NCI-H128 (cell line): ENCODE measurements around the gene ADCK2.
"Not testable (repeated sequence)": the region's sequence is repeated elsewhere in the genome, so short reads cannot be mapped to it uniquely, and the experiment has no call there.

ENCODE experiments used
- DNase-seq: peaks from one replicate; lab custom pipeline; 2025; ENCODE audit not compliant: unreplicated experiment; lab: John Stamatoyannopoulos, UW

Gene ADCK2

GRCh38 chr7:140673063-140673773 lies 473 bp downstream of the ADCK2 start:
- peak; percentile 30 for DNase-seq

DNA sequence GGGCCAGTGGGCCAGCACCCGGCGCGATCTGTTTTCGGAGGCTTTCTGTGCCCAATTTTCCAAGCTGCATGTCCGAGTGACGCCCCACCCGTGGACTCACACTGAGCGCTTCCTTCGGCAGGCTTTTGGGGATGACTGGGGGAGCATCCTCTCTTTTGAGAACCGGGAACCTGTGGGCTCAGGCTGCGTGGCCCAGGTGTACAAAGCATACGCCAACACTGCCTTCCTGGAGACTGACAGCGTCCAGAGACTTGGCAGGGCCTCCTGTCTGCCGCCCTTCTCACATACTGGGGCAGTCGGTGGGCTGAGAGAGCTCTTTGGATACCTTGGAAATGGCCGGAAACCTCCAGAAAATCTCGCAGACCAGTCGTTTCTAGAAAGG lies 1.0 kb downstream of the ADCK2 start:
- no peak for DNase-seq

DNA sequence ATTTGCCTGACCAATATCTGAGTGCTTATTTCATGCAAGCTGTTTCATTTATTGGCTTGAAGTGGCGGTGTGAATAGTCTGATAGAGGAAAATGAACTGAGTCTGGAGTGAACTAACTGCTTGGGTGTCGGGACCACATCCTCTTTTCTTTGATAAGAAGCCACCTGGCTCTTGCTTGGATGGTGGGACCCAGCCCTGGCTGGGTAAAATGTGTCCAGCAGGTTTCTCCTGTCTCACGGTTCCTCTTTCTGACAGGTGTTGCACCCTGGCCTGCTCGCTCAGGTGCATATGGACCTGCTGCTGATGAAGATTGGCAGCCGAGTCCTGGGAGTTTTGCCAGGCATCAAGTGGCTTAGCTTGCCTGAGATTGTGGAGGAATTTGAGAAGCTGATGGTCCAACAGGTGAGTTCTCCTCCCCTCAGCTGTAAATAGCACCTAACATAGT lies 1.6 kb downstream of the ADCK2 start:
- no peak for DNase-seq

DNA sequence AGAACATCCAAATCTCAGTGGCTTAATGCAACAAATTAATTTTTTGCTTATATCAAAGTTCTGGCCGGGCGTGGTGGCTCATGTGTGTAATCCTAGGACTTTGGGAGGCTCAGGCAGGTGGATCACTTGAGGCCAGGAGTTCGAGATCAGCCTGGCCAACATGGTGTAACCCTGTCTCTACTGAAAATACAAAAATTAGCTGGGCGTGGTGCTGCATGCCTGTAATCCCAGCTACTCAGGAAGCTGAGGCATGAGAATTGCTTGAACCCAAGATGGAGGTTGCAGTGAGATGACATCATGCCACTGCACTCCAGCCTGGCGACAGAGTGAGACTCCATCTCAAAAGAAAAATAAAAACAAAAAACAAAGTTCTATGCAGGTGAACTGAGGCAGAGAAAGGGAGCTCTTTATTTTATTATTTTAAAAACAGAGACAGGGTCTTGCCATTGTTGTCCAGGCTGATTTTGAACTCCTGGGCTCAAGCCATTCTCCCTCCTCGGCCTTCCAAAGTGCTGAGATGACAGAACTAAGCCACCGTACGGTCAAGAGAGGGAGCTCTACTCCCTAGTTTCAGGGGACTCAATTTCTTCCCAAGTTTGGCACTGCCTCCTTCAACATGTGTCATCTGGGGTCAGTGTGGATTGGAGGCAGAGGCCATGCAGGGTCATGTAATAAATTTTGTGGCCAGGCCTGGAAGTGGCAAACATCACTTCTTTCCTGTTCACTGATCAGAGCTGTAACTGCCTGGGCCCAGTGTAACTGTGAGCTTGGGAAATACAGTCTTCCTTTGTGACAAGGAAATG lies 2.4 kb downstream of the ADCK2 start:
- DNase-seq: no peak

GRCh38 chr7:140675726-140676125 lies 3.0 kb downstream of the ADCK2 start:
- DNase-seq: no peak

GRCh38 chr7:140676306-140676705 lies 3.6 kb downstream of the ADCK2 start:
- no peak for DNase-seq

GRCh38 chr7:140676956-140677355 lies 4.2 kb downstream of the ADCK2 start:
- not testable (repeated sequence) for DNase-seq

DNA sequence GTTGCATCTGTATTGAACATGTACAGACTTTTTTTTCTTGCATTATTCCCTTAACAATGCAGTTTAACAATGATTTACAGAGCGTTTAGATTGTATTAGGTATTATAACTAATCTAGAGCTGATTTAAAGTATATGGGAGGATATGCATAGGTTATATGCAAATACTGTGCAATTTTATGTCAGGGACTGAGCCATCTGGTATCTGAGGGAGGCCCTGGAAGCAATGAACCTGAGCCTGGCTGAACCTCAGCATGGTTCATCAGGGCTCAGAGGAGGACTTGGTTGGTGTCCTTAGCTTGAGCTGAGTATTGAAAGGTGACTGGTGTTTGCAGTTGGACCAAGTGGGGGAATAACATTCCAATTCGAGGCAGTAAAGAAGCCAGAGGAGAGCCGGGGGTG lies 4.8 kb downstream of the ADCK2 start:
- DNase-seq: no peak

GRCh38 chr7:140678081-140678815 lies 5.5 kb downstream of the ADCK2 start:
- DNase-seq: no peak

GRCh38 chr7:140678816-140679130 lies 6.0 kb downstream of the ADCK2 start:
- DNase-seq: no peak

DNA sequence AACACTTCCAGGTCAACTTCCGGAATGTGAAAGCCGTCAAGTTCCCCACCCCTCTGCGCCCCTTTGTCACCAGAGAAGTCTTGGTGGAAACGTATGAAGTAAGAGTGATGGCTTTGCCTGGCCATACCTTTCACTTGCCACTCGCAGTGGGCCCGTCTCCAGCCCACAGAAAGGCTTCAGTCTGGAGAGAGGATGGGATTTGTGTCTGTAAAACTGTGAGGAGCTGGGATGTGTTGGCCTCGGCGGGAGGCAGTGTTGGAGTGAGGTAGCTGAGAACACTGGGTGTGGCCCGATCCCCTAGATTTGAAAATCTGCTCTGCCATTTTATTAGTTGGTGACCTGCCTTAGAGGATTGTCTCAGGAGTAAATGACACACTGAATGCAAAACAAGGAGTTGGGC lies 6.4 kb downstream of the ADCK2 start:
- DNase-seq: no peak

DNA sequence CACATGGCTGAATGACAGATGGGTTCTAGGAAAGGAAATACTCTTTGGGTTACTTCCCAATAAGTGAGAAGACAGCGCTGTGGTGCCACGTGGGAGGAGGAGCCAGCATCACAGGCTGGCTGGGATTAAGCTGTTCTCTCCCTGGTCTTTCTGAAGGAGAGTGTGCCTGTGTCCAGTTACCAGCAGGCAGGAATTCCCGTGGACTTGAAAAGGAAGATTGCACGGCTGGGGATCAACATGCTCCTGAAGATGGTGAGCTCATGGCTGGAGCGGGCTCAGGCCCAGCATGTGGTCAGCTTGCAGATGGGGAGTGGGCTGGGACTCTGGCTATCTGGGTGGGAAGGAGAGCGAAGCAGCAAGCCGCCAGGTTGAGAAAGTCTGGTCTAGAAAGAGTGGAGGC lies 8.1 kb downstream of the ADCK2 start:
- DNase-seq: no peak

DNA sequence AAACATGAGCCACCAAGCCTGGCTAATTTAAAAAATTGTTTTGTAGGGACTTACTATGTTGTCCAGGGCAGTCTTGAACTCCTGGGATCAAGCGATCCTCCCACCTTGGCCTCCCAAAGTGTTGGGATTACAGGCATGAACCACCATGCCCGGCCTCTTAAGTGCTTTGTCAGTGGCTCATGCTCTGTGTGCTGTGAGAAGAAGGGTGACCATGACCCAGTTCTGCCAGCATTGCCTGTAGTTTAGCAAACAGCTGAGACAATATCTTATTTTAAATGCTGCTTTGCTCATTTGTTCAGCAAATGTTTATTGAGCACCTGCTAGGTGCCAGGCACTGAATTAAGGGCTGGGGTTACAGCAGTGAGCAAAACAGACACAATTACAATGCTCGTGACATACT lies 9.0 kb downstream of the ADCK2 start:
- no peak for DNase-seq

- DNase-seq: no peak
Measured at GRCh38 chr7:140683657-140684056, 10.9 kb downstream of the ADCK2 start.

GRCh38 chr7:140684066-140684950 lies 11.6 kb downstream of the ADCK2 start:
- no peak for DNase-seq

GRCh38 chr7:140685407-140686087 lies 12.8 kb downstream of the ADCK2 start:
- DNase-seq: no peak

DNA sequence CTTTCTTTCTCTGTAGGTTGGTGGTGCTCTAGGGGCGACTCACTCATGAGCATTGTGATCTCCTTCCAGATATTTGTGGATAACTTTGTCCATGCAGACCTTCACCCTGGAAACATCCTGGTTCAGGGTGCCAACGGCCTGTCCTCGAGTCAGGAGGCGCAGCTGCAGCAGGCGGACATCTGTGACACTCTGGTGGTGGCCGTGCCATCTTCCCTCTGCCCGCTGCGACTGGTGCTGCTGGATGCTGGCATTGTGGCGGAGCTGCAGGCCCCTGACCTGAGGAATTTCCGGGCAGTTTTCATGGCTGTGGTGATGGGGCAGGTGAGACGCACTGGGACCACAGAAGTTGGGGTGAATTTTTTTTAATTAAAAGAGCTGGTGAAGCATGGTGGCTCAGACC lies 14.2 kb downstream of the ADCK2 start:
- no peak for DNase-seq

GRCh38 chr7:140688341-140688740 lies 15.6 kb downstream of the ADCK2 start:
- DNase-seq: no peak

- no peak for DNase-seq
Measured at GRCh38 chr7:140689199-140690152, 16.7 kb downstream of the ADCK2 start.
